NCI-H446 (cell line): ENCODE data around the gene INO80C.
A peak's percentile ranks its signal among the peaks of the same experiment; 100 is the strongest.

Experiments
- DNase-seq, 2 experiments: peaks; one replicate each; lab custom pipeline; 2025; lab: John Stamatoyannopoulos, UW

Gene INO80C

GRCh38 chr18:35513181-35513936, 15.6 kb upstream of the INO80C start:
- DNase-seq: peak in 1 of 2 experiments; percentile 33

- DNase-seq: no peak
Observed at GRCh38 chr18:35512761-35513160, 15.0 kb upstream of the INO80C start.

- no peak for DNase-seq
Observed at GRCh38 chr18:35511833-35512232, 14.1 kb upstream of the INO80C start.

GRCh38 chr18:35511428-35511827, 13.7 kb upstream of the INO80C start:
- no peak for DNase-seq

GRCh38 chr18:35510076-35510651, 12.4 kb upstream of the INO80C start:
- DNase-seq: no peak

- no peak for DNase-seq
Observed at GRCh38 chr18:35508746-35509338, 11.1 kb upstream of the INO80C start.

GRCh38 chr18:35508030-35508429, 10.3 kb upstream of the INO80C start:
- no peak for DNase-seq

- no peak for DNase-seq
Observed at GRCh38 chr18:35507623-35508022, 9.9 kb upstream of the INO80C start.

GRCh38 chr18:35507192-35507591, 9.4 kb upstream of the INO80C start:
- no peak for DNase-seq

- DNase-seq: no peak
Observed at GRCh38 chr18:35506024-35506712, 8.4 kb upstream of the INO80C start.

GRCh38 chr18:35504996-35505395, 7.2 kb upstream of the INO80C start:
- DNase-seq: no peak

- DNase-seq: no peak
Observed at GRCh38 chr18:35502052-35502451, 4.3 kb upstream of the INO80C start.

- DNase-seq: no peak
Observed at GRCh38 chr18:35501369-35501768, 3.6 kb upstream of the INO80C start.

GRCh38 chr18:35500113-35500512, 2.4 kb upstream of the INO80C start:
- no peak for DNase-seq

- DNase-seq: no peak
Observed at GRCh38 chr18:35497027-35497369, 762 bp downstream of the INO80C start.

GRCh38 chr18:35495536-35496314, 2.0 kb downstream of the INO80C start:
- no peak for DNase-seq

GRCh38 chr18:35494251-35495220, 3.2 kb downstream of the INO80C start:
- DNase-seq: no peak

- no peak for DNase-seq
Observed at GRCh38 chr18:35491700-35492077, 6.1 kb downstream of the INO80C start.

GRCh38 chr18:35490894-35491699, 6.7 kb downstream of the INO80C start:
- DNase-seq: no peak

GRCh38 chr18:35489913-35490490, 7.8 kb downstream of the INO80C start:
- no peak for DNase-seq
